Nephron (organoid): ENCODE results near the gene SELENOV.
A peak's percentile ranks its signal among the peaks of the same experiment; 100 is the strongest.

Experiments
- H3K27ac Mint-ChIP-seq, 3 experiments: 2 replicates each; pipeline ENCODE4 v1.8.0; 2020; ENCODE audit warnings: mixed read lengths in 3 of 3, mild to moderate bottlenecking in 2 of 3, moderate library complexity in 1 of 3
- H3K27me3 Mint-ChIP-seq: 2 replicates; pipeline ENCODE4 v1.8.0; 2021; ENCODE audit warnings: low read depth, mild to moderate bottlenecking, moderate library complexity, mixed read lengths
- H3K36me3 Mint-ChIP-seq: 2 replicates; pipeline ENCODE4 v1.8.0; 2020; ENCODE audit warnings: low read depth, mixed read lengths
- H3K4me1 Mint-ChIP-seq: 2 replicates; pipeline ENCODE4 v1.8.0; 2020; ENCODE audit warnings: mixed read lengths
- H3K4me3 Mint-ChIP-seq, 3 experiments: 2 replicates each; pipeline ENCODE4 v1.8.0; 2020; ENCODE audit warnings: mild to moderate bottlenecking in 3 of 3, mixed read lengths in 3 of 3, moderate library complexity in 2 of 3
- H3K9me3 Mint-ChIP-seq: 2 replicates; pipeline ENCODE4 v1.8.0; 2020; ENCODE audit warnings: mixed read lengths
- TF ChIP-seq, protein P1 (sequence below), 3 experiments: fragments of 200-600 bp; sonication (generic); IDR thresholded peaks; one replicate each; pipeline ENCODE4 v1.5.0; 2021; ENCODE audit warnings: antibody characterized with exemption in 3 of 3; ENCODE audit not compliant: unreplicated experiment in 3 of 3

SELENOV gene

DNA sequence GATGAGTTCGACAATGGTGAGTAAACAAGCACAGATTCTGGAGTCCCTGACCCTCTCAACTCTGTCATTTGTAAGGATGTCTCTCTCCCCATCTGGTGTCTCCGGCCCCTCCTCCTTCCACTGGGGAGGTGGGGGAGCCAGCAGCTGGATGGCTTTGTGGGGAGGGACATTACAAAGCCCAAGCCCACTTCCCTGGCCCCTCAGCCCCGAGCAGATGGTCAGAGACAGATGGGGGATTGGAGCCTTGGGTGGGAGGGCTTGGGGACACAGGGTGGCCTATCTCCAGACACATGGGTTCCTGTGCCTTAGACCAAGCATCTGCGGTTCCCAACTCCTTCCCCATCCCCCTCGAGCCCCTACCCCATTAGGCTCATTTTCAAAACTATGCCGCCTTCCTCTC, 31.8 kb upstream of the SELENOV start:
- H3K27ac Mint-ChIP-seq, result no peak overlapping the region
- TF ChIP-seq, protein P1, sequence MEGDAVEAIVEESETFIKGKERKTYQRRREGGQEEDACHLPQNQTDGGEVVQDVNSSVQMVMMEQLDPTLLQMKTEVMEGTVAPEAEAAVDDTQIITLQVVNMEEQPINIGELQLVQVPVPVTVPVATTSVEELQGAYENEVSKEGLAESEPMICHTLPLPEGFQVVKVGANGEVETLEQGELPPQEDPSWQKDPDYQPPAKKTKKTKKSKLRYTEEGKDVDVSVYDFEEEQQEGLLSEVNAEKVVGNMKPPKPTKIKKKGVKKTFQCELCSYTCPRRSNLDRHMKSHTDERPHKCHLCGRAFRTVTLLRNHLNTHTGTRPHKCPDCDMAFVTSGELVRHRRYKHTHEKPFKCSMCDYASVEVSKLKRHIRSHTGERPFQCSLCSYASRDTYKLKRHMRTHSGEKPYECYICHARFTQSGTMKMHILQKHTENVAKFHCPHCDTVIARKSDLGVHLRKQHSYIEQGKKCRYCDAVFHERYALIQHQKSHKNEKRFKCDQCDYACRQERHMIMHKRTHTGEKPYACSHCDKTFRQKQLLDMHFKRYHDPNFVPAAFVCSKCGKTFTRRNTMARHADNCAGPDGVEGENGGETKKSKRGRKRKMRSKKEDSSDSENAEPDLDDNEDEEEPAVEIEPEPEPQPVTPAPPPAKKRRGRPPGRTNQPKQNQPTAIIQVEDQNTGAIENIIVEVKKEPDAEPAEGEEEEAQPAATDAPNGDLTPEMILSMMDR (IDR thresholded peaks at IDR 0.05; ENCODE audit: unreplicated experiment in 3 of 3), result no peak
- no peaks in the 10 kb centered on the region for H3K27me3 Mint-ChIP-seq
- no peaks in the 10 kb centered on the region for H3K9me3 Mint-ChIP-seq
- H3K4me3 Mint-ChIP-seq, result peak overlapping the region; percentile 80 to 96 (median 81)
- H3K4me1 Mint-ChIP-seq, result peaks cover 23% of the 10 kb centered on the region
- peaks cover 26% of the 10 kb centered on the region for H3K36me3 Mint-ChIP-seq

- TF ChIP-seq, protein P1 (IDR thresholded peaks at IDR 0.05; ENCODE audit: unreplicated experiment in 3 of 3), result no peak
- H3K36me3 Mint-ChIP-seq, result peaks cover 45% of the 10 kb centered on the region
- H3K27ac Mint-ChIP-seq, result no peak overlapping the region
- H3K27me3 Mint-ChIP-seq, result peaks cover 3% of the 10 kb centered on the region
- no peaks in the 10 kb centered on the region for H3K4me1 Mint-ChIP-seq
- H3K9me3 Mint-ChIP-seq, result no peaks in the 10 kb centered on the region
- H3K4me3 Mint-ChIP-seq, result no peak overlapping the region
Observed at GRCh38 chr19:39489756-39490155, 25.2 kb upstream of the SELENOV start.

DNA sequence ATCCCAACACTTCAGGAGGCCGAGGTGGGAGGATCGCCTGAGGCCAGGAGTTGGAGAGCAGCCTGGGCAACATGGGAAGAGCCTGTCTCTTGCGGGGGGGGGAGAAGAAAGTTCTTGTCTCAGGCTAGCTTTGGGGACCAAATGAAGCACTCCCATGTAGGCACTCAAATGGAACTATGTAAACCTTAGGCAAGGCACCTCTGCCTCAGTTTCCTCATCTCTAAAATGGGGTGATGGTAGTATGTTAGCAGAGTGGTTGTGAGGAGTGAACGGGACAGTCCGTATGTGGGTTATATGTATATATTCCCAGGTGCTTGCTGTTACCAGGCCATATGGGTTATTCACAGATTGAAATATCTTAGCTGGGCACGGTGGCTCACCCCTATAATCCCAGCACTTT, 22.7 kb upstream of the SELENOV start:
- Mint-ChIP-seq H3K9me3 (no peaks in the 10 kb centered on the region), H3K4me3 (no peak overlapping the region), H3K4me1 (no peaks in the 10 kb centered on the region), H3K27ac (no peak overlapping the region), H3K36me3 (peaks cover 28% of the 10 kb centered on the region), H3K27me3 (peaks cover 20% of the 10 kb centered on the region)
- TF ChIP-seq, protein P1 (IDR thresholded peaks at IDR 0.05; ENCODE audit: unreplicated experiment in 3 of 3), result no peak

DNA sequence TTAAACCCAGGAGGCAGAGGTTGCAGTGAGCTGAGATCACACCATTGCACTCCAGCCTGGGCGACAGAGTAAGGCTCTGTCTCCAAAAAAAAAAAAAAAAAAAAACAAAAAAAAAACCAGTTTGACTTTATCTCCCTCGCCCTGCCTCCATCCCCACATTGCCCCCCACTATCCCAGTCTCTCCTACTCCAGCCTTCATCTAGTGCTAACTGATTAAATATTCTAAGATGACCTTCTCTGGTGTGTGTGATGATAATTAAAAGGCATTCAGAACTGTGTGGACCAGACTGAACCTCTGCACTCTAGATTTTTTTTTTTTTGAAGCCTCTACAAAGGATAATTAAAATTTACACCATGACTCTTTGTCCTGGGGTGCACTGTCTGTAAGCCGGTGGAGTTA, 22.2 kb upstream of the SELENOV start:
- H3K4me1 Mint-ChIP-seq, result no peaks in the 10 kb centered on the region
- no peak overlapping the region for H3K4me3 Mint-ChIP-seq
- TF ChIP-seq, protein P1 (IDR thresholded peaks at IDR 0.05; ENCODE audit: unreplicated experiment in 3 of 3), result no peak

GRCh38 chr19:39494661-39495060, 20.3 kb upstream of the SELENOV start:
- TF ChIP-seq, protein P1 (IDR thresholded peaks at IDR 0.05; ENCODE audit: unreplicated experiment in 3 of 3), result no peak
- Mint-ChIP-seq H3K4me1 (peaks cover 11% of the 10 kb centered on the region), H3K27ac (no peak overlapping the region), H3K4me3 (no peak overlapping the region), H3K27me3 (peaks cover 44% of the 10 kb centered on the region), H3K36me3 (peaks cover 14% of the 10 kb centered on the region), H3K9me3 (no peaks in the 10 kb centered on the region)

More for the DNA sequence above, 22.2 kb upstream of the SELENOV start:
- no peak overlapping the region for H3K27ac Mint-ChIP-seq
- H3K27me3 Mint-ChIP-seq, result peaks cover 26% of the 10 kb centered on the region
- peaks cover 27% of the 10 kb centered on the region for H3K36me3 Mint-ChIP-seq
- H3K9me3 Mint-ChIP-seq, result no peaks in the 10 kb centered on the region

DNA sequence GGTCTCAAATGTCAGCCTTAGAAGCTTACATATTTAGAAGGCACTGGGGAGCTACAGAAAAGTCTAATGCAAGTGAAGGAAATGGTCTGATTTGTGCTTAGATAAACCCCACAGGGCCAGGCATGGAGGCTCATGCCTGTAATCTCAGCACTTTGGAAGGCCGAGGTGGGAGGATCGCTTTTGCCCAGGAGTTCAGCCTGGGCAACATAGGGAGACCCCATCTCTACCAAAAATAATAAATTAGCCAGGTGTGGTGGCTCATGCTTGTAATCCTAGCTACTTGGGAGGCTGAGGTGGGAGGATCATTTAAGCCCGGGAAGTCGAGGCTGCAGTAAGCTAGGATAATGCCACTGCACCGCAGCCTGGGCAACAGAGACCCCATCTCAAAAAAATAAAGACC, 18.9 kb upstream of the SELENOV start:
- TF ChIP-seq, protein P1 (IDR thresholded peaks at IDR 0.05; ENCODE audit: unreplicated experiment in 3 of 3), result no peak
- H3K27me3 Mint-ChIP-seq, result peaks cover 59% of the 10 kb centered on the region
- H3K36me3 Mint-ChIP-seq, result peaks cover 8% of the 10 kb centered on the region
- peaks cover 14% of the 10 kb centered on the region for H3K4me1 Mint-ChIP-seq
- H3K27ac Mint-ChIP-seq, result no peak overlapping the region
- H3K9me3 Mint-ChIP-seq, result no peaks in the 10 kb centered on the region
- H3K4me3 Mint-ChIP-seq, result no peak overlapping the region
